SK-N-SH (cell line): ENCODE data around the gene FRMD4B. TPM values are rescaled to one million over a fixed set of nuclear protein-coding genes. Genes with fewer than 3 reads are reported as not detected.

ENCODE experiments used
- CTCF ChIA-PET: fragments of 300-600, 350-600 bp; formaldehyde crosslinking; extraction: SDS; loops from one replicate; lab custom pipeline; 2021; lab: Yijun Ruan, JAX
- POLR2A ChIA-PET: fragments of 350-600 bp; sonication (Branson Sonifier 250); formaldehyde crosslinking; extraction: SDS; loops from one replicate; lab custom pipeline; 2020; ENCODE audit warnings: antibody characterized with exemption, inconsistent platforms; lab: Yijun Ruan, JAX
- DNase-seq: peaks from one replicate; pipeline ENCODE4 v3.0.0; 2012
- H2AFZ ChIP-seq: fragments of 200-600 bp; sonication (generic); 2 replicates; pipeline ENCODE4 v1.8.1; 2016; ENCODE audit warnings: antibody characterized with exemption, mild to moderate bottlenecking, low read depth
- H3F3A ChIP-seq: fragments of 200-600 bp; sonication (generic); replicated peaks from 2 replicates; pipeline ENCODE3; 2016; ENCODE audit warnings: antibody characterized with exemption, mild to moderate bottlenecking; ENCODE audit not compliant: insufficient read depth
- H3K27ac ChIP-seq, 2 experiments: fragments of 200-500 bp in 1 of 2; fragments of 200-600 bp in 1 of 2; sonication (Bioruptor generic) in 1 of 2; sonication (generic), shearing (Covaris generic) in 1 of 2; 2 replicates each; pipeline versions ENCODE4 v1.5.1 to v1.6.1; 2014 to 2016; ENCODE audit warnings: low read depth in 2 of 2, inconsistent platforms in 1 of 2, low read length in 1 of 2, mild to moderate bottlenecking in 1 of 2, mixed read lengths in 1 of 2
- H3K27me3 ChIP-seq: fragments of 200-600 bp; sonication (generic), shearing (Covaris generic); 2 replicates; pipeline ENCODE4 v1.6.1; 2016; ENCODE audit warnings: mixed run types; ENCODE audit not compliant: insufficient read depth
- H3K36me3 ChIP-seq, 2 experiments: fragments of 200-500 bp in 1 of 2; fragments of 200-600 bp in 1 of 2; sonication (Bioruptor generic) in 1 of 2; sonication (generic) in 1 of 2; replicated peaks in 1 of 2; 2 replicates each; pipeline versions ENCODE3 to v1.5.1; 2014 to 2016; ENCODE audit warnings: low read length in 1 of 2, mild to moderate bottlenecking in 1 of 2; ENCODE audit not compliant: insufficient read depth in 2 of 2, control insufficient read depth in 1 of 2
- H3K4me1 ChIP-seq, 2 experiments: fragments of 200-500 bp in 1 of 2; fragments of 200-600 bp in 1 of 2; sonication (Bioruptor generic) in 1 of 2; sonication (generic), shearing (Covaris generic) in 1 of 2; 2 replicates each; pipeline versions ENCODE4 v1.5.1 to v1.6.1; 2014 to 2016; ENCODE audit warnings: low read depth in 1 of 2, low read length in 1 of 2, mixed run types in 1 of 2; ENCODE audit not compliant: insufficient read depth in 2 of 2, control insufficient read depth in 1 of 2
- H3K4me2 ChIP-seq: fragments of 200-600 bp; sonication (generic), shearing (Covaris generic); 2 replicates; pipeline ENCODE4 v1.6.1; 2017; ENCODE audit warnings: mixed run types
- H3K4me3 ChIP-seq, 2 experiments: fragments of 200-500 bp in 1 of 2; fragments of 200-600 bp in 1 of 2; sonication (Bioruptor generic) in 1 of 2; sonication (generic), shearing (Covaris generic) in 1 of 2; 2 replicates each; pipeline versions ENCODE4 v1.5.1 to v1.8.1; 2014 to 2016; ENCODE audit warnings: low read depth in 2 of 2, inconsistent platforms in 1 of 2, low read length in 1 of 2, mild to moderate bottlenecking in 1 of 2, mixed read lengths in 1 of 2, moderate library complexity in 1 of 2
- H3K79me2 ChIP-seq: fragments of 200-600 bp; sonication (generic); 2 replicates; pipeline ENCODE4 v1.8.1; 2017; ENCODE audit warnings: mild to moderate bottlenecking; ENCODE audit not compliant: insufficient read depth
- H3K9ac ChIP-seq: fragments of 200-600 bp; sonication (generic); 2 replicates; pipeline ENCODE4 v1.6.1; 2017; ENCODE audit warnings: mixed run types
- H3K9me2 ChIP-seq: fragments of 200-600 bp; sonication (generic); 2 replicates; pipeline ENCODE4 v1.6.1; 2017; ENCODE audit warnings: mixed run types
- H3K9me3 ChIP-seq: fragments of 200-600 bp; sonication (generic); 2 replicates; pipeline ENCODE4 v1.6.1; 2017; ENCODE audit warnings: mixed run types, mild to moderate bottlenecking, moderate library complexity
- H4K20me1 ChIP-seq: fragments of 200-600 bp; sonication (generic); 2 replicates; pipeline ENCODE4 v1.6.1; 2017; ENCODE audit warnings: mild to moderate bottlenecking, mixed run types; ENCODE audit not compliant: insufficient read depth
- CTCF ChIP-seq: fragments of 200-600 bp; sonication (generic); IDR thresholded peaks from 2 replicates; pipeline ENCODE4 v1.6.1; 2017; ENCODE audit warnings: antibody characterized with exemption, mild to moderate bottlenecking, moderate library complexity
- ELF1 ChIP-seq: IDR thresholded peaks from 2 replicates; pipeline ENCODE4 v1.4.0; 2012
- FOSL2 ChIP-seq: IDR thresholded peaks from 2 replicates; pipeline ENCODE4 v1.4.0; 2012; ENCODE audit warnings: low read depth, mild to moderate bottlenecking, moderate library complexity, borderline replicate concordance
- FOXJ3 ChIP-seq: sonication (generic); formaldehyde crosslinking; IDR thresholded peaks from 2 replicates; pipeline ENCODE4 v1.5.1; 2020; ENCODE audit warnings: mild to moderate bottlenecking, missing genetic modification reagents
- FOXM1 ChIP-seq: IDR thresholded peaks from 2 replicates; pipeline ENCODE4 v1.4.0; 2012; ENCODE audit warnings: low read depth, mild to moderate bottlenecking
- GABPA ChIP-seq: IDR thresholded peaks from 2 replicates; pipeline ENCODE4 v1.4.0; 2012; ENCODE audit warnings: low read depth, mild to moderate bottlenecking
- GATA2 ChIP-seq: sonication (generic); formaldehyde crosslinking; IDR thresholded peaks from 2 replicates; pipeline ENCODE4 v1.5.0; 2020; ENCODE audit warnings: mild to moderate bottlenecking, missing genetic modification reagents
- IRF3 ChIP-seq: fragments of 150-350 bp; IDR thresholded peaks from 2 replicates; pipeline ENCODE4 v1.6.1; 2016; ENCODE audit warnings: mild to moderate bottlenecking, low read depth, low read length
- JUND ChIP-seq: IDR thresholded peaks from 2 replicates; pipeline ENCODE4 v1.4.0; 2012
- MAX ChIP-seq: IDR thresholded peaks from 2 replicates; pipeline ENCODE4 v1.4.0; 2012; ENCODE audit warnings: low read depth
- MEF2A ChIP-seq: IDR thresholded peaks from 2 replicates; pipeline ENCODE4 v1.4.0; 2012; ENCODE audit warnings: low read depth, borderline replicate concordance
- MXI1 ChIP-seq: IDR thresholded peaks from 2 replicates; pipeline ENCODE4 v1.6.1; 2012; ENCODE audit warnings: mild to moderate bottlenecking, low read depth, low read length, improper control_type of control experiment
- NRF1 ChIP-seq: IDR thresholded peaks from 2 replicates; pipeline ENCODE4 v1.6.1; 2012; ENCODE audit warnings: low read depth, mild to moderate bottlenecking, low read length
- POLR2AphosphoS5 ChIP-seq: IDR thresholded peaks from 2 replicates; pipeline ENCODE4 v1.6.1; 2012; ENCODE audit warnings: low read depth, low read length
- RAD21 ChIP-seq: IDR thresholded peaks from 2 replicates; pipeline ENCODE4 v1.6.1; 2012; ENCODE audit warnings: mild to moderate bottlenecking, low read length
- RCOR1 ChIP-seq: fragments of 150-350 bp; IDR thresholded peaks from 2 replicates; pipeline ENCODE4 v1.6.1; 2017; ENCODE audit warnings: antibody characterized with exemption, low read length
- RFX5 ChIP-seq: IDR thresholded peaks from 2 replicates; pipeline ENCODE4 v1.6.1; 2012; ENCODE audit warnings: mild to moderate bottlenecking, improper control_type of control experiment, low read length
- RXRA ChIP-seq: IDR thresholded peaks from 2 replicates; pipeline ENCODE4 v1.4.0; 2012; ENCODE audit warnings: low read depth, mild to moderate bottlenecking, borderline replicate concordance
- SIN3A ChIP-seq: IDR thresholded peaks from 2 replicates; pipeline ENCODE4 v1.6.1; 2012; ENCODE audit warnings: low read depth, mild to moderate bottlenecking, low read length, moderate library complexity, borderline replicate concordance
- SMC3 ChIP-seq: IDR thresholded peaks from 2 replicates; pipeline ENCODE4 v1.6.1; 2012; ENCODE audit warnings: low read depth, low read length, improper control_type of control experiment
- TAF1 ChIP-seq: IDR thresholded peaks from 2 replicates; pipeline ENCODE4 v1.6.1; 2012; ENCODE audit warnings: low read depth, mild to moderate bottlenecking, low read length, moderate library complexity, borderline replicate concordance
- TCF12 ChIP-seq: IDR thresholded peaks from 2 replicates; pipeline ENCODE4 v1.4.0; 2012
- YY1 ChIP-seq: IDR thresholded peaks from 2 replicates; pipeline ENCODE4 v1.4.0; 2012; ENCODE audit warnings: low read depth, mild to moderate bottlenecking
- ZBTB33 ChIP-seq: IDR thresholded peaks from 2 replicates; pipeline ENCODE4 v1.4.0; 2012; ENCODE audit warnings: low read depth, borderline replicate concordance
- WGBS: methylation state at CpG from one replicate; pipeline ENCODE4 v1.1.6; 2017; ENCODE audit warnings: low lambda C conversion rate; 5-methylcytosine and 5-hydroxymethylcytosine counted together
- polyA plus RNA-seq, 3 experiments: library from polyadenylated mRNA; depleted of rRNA; stranded (reverse); fragments of >200 nt; gene quantifications; 2 replicates each; pipeline ENCODE4 v1.2.3, GENCODE V29; 2012

FRMD4B gene
- polyA plus RNA-seq, 1 of the 3 experiments (the other 2 are of a cell fraction): 0.53 TPM

GRCh38 chr3:69376731-69377130 lies 9.2 kb downstream of the FRMD4B start:
- Histone ChIP-seq H3K4me3 (no peak overlapping the region), H3K9me3 (no peaks in the 10 kb centered on the region), H3K36me3 (no peaks in the 10 kb centered on the region), H3K79me2 (peaks cover 4% of the 10 kb centered on the region; the same call in 1 of the 2 replicates), H3K4me2 (no peak overlapping the region), H3K9me2 (no peaks in the 10 kb centered on the region), H2AFZ (no peak overlapping the region), H3K4me1 (no peaks in the 10 kb centered on the region), H4K20me1 (no peaks in the 10 kb centered on the region), H3F3A (peaks cover 4% of the 10 kb centered on the region), H3K9ac (no peak overlapping the region), H3K27ac (peak overlapping the region in 1 of 2 experiments; percentile 63; a peak in 2 of 4 replicates), H3K27me3 (no peaks in the 10 kb centered on the region)
- TF ChIP-seq SIN3A (no peak), CTCF (no peak), GABPA (no peak), FOXJ3 (no peak), MEF2A (no peak), MAX (no peak), NRF1 (no peak), GATA2 (no peak), ELF1 (no peak), FOXM1 (no peak), TAF1 (no peak), YY1 (no peak), RAD21 (no peak), POLR2AphosphoS5 (no peak), MXI1 (no peak), RFX5 (no peak), FOSL2 (no peak), TCF12 (no peak)
- no peak for DNase-seq
- 85% methylated on average over 2 of the region's 2 CpGs for WGBS
- ChIA-PET POLR2A (no interaction called here), CTCF (interaction anchor here (0.7 to 2.0 kb wide), 4 partner anchors 9 to 70 kb away, joined by 3 to 7 read pairs (median 3); partner anchors contain the start of gene FRMD4B)

GRCh38 chr3:69371816-69372215 lies 14.1 kb downstream of the FRMD4B start:
- no peak overlapping the region for H3K9ac ChIP-seq
- no peak overlapping the region for H3K27ac ChIP-seq
- no peaks in the 10 kb centered on the region for H4K20me1 ChIP-seq
- no peaks in the 10 kb centered on the region for H3K9me2 ChIP-seq
- H3K4me2 ChIP-seq: no peak overlapping the region
- POLR2A ChIA-PET: no interaction called here
- no peaks in the 10 kb centered on the region; a peak in 3 of 4 replicates for H3K4me1 ChIP-seq
- no peak overlapping the region for H3K4me3 ChIP-seq
- no peak overlapping the region for H2AFZ ChIP-seq
- no peaks in the 10 kb centered on the region for H3K36me3 ChIP-seq
- H3K9me3 ChIP-seq: no peaks in the 10 kb centered on the region
- H3K79me2 ChIP-seq: no peaks in the 10 kb centered on the region
- H3K27me3 ChIP-seq: no peaks in the 10 kb centered on the region
- WGBS: 74% methylated on average over 5 of the region's 5 CpGs
- H3F3A ChIP-seq: peaks cover 3% of the 10 kb centered on the region
- DNase-seq: no peak
- CTCF ChIA-PET: interaction anchor here (1.1 to 2.1 kb wide), 2 partner anchors 14 to 44 kb away, joined by 3 to 6 read pairs; partner anchors contain the start of gene FRMD4B
- no peak for TF ChIP-seq JUND
- no peak for TF ChIP-seq GATA2
- TF ChIP-seq POLR2AphosphoS5: no peak
- no peak for TF ChIP-seq RAD21
- TF ChIP-seq IRF3: no peak
- no peak for TF ChIP-seq TCF12
- no peak for TF ChIP-seq TAF1
- no peak for TF ChIP-seq GABPA
- TF ChIP-seq ZBTB33: no peak
- TF ChIP-seq NRF1: no peak
- TF ChIP-seq YY1: no peak
- no peak for TF ChIP-seq MAX
- no peak for TF ChIP-seq SMC3
- no peak for TF ChIP-seq RXRA
- no peak for TF ChIP-seq MEF2A
- TF ChIP-seq RCOR1: no peak
